ENCODE results near the gene MYRIP.

Gene MYRIP

DNA sequence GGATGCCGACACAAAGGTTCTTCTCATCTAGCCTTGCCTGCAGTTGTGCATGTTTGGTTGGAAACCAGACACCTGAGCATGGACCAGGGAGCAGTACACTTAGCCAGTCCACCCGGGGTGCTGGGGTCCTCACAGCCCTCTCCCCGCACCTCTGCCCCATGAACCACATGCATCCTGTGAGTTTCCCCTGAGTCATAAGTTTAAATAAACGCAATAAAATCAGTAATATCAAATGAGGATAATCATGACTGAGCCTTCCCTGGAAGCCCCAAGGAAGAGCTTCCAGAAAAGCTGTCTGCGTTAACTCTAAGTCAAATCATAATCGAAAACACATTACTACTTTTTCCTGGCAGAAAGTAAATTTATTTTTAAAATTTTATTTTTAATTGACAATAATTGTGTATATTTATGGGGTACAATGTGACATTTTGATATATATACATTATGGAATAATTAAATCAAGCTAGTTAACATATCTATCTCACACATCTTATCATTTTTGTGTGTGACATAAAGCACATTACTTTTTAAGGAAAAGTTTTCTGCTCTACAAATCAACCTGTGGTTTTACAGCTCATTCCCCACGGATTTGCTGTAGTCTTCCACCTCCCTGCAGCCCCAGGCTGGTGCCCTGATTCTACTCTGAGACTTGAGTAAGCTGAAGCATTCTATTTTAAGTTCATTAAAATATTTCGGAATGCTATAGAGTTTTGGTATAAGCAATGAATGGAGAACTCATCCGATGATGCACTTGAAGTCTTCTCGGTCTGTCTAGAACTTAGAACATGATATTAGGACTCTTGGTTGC lies 334.1 kb downstream of the MYRIP start:
- no peaks in the 10 kb centered on the region for H3K36me3 ChIP-seq (ENCODE audit: insufficient read depth, low read length)
- no peak overlapping the region for H3K9ac ChIP-seq (ENCODE audit: low read length)
- H3K9me3 ChIP-seq (ENCODE audit: low read length) = no peaks in the 10 kb centered on the region
- H3K4me1 ChIP-seq (ENCODE audit: insufficient read depth, low read length) = no peaks in the 10 kb centered on the region
- H3K4me3 ChIP-seq (ENCODE audit: low read depth in 1 of 2, low read length in 2 of 2) = no peak overlapping the region
- no peaks in the 10 kb centered on the region for H3K27me3 ChIP-seq (ENCODE audit: control insufficient read depth in 1 of 2, insufficient read depth in 2 of 2, low read length in 2 of 2)
- H3K27ac ChIP-seq (ENCODE audit: low read depth, low read length) = no peak overlapping the region

DNA sequence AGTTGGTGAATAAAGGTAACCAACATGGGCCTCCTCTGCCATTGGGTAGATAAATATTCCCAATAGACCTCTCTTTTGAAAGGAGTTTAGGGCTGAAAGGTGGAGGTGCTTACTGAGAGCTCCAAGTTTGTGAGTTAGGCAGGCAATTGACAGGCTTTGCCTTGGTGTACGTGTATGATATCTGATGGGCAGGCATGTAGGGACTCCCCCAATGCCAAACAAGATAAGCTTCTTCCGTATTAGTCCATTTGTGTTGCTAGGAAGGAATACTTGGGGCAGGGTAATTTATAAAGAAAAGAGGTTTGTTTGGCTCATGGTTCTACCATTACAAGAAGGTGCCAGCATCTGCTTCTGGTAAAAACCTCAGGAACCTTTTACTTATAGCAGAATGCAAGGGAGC lies 339.4 kb downstream of the MYRIP start:
- no peak overlapping the region for H3K4me3 ChIP-seq (ENCODE audit: low read depth in 1 of 2, low read length in 2 of 2)
- no peak overlapping the region for H3K27ac ChIP-seq (ENCODE audit: low read depth, low read length)
- no peak overlapping the region for H3K9ac ChIP-seq (ENCODE audit: low read length)
- H3K27me3 ChIP-seq (ENCODE audit: control insufficient read depth in 1 of 2, insufficient read depth in 2 of 2, low read length in 2 of 2) = no peaks in the 10 kb centered on the region
- H3K9me3 ChIP-seq (ENCODE audit: low read length) = peaks cover 3% of the 10 kb centered on the region
- no peaks in the 10 kb centered on the region for H3K4me1 ChIP-seq (ENCODE audit: insufficient read depth, low read length)
- H3K36me3 ChIP-seq (ENCODE audit: insufficient read depth, low read length) = no peaks in the 10 kb centered on the region

DNA sequence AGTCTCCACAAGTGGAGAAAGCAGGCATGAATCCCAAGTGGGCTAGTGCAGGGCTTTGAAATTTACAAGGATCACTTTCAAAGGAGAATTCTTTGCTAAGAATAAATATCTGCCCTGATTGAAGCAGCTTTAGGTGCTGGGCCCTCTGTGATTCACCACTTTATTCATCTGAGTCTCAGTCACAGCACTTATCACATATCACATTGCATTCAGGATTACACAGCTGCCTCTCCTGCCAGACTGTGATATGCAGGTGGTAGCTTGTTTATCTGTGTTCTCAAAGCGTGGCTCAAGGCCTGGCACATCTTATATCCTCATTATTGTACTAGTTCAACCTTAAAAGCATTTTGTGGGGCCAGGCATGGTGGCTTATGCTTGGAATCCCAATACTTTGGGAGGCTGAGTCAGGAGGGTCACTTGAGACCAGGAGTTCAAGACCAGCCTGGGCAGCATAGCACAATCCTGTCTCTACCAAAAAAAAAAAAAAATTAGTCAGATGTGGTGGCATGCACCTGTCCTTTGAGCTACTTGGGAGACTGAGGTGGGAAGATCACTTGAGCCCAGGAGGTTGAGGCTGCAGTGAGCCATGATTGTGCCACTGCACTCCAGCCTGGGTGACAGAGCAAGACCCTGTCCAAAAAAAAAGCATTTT lies 343.2 kb downstream of the MYRIP start:
- no peaks in the 10 kb centered on the region for H3K36me3 ChIP-seq (ENCODE audit: insufficient read depth, low read length)
- peaks cover 3% of the 10 kb centered on the region for H3K9me3 ChIP-seq (ENCODE audit: low read length)
- no peaks in the 10 kb centered on the region for H3K4me1 ChIP-seq (ENCODE audit: insufficient read depth, low read length)
- H3K4me3 ChIP-seq (ENCODE audit: low read depth in 1 of 2, low read length in 2 of 2) = no peak overlapping the region
- no peak overlapping the region for H3K27ac ChIP-seq (ENCODE audit: low read depth, low read length)
- no peak overlapping the region for H3K9ac ChIP-seq (ENCODE audit: low read length)
- H3K27me3 ChIP-seq (ENCODE audit: control insufficient read depth in 1 of 2, insufficient read depth in 2 of 2, low read length in 2 of 2) = no peaks in the 10 kb centered on the region

DNA sequence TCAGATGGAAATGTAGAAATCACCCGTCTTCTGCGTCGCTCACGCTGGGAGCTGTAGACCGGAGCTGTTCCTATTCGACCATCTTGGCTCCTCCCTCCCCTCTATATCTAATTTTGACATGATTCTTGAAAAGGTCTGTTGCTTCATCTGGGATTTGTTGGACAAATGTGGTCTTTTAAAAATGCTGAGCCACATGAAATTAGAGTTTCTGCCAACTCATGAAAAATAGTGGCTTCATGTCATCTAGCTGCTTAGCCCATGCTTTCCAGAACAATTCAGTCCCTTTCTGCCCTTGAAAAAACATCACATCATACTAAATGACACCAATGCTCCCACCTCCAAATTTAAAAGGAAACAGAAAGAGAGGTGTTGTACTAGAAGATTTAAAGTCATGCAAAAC lies 351.5 kb downstream of the MYRIP start:
- Histone ChIP-seq H3K27ac (ENCODE audit: low read depth, low read length) (no peak overlapping the region), H3K27me3 (ENCODE audit: control insufficient read depth in 1 of 2, insufficient read depth in 2 of 2, low read length in 2 of 2) (no peaks in the 10 kb centered on the region), H3K4me3 (ENCODE audit: low read depth in 1 of 2, low read length in 2 of 2) (no peak overlapping the region), H3K9ac (ENCODE audit: low read length) (no peak overlapping the region), H3K36me3 (ENCODE audit: insufficient read depth, low read length) (no peaks in the 10 kb centered on the region), H3K9me3 (ENCODE audit: low read length) (no peaks in the 10 kb centered on the region), H3K4me1 (ENCODE audit: insufficient read depth, low read length) (no peaks in the 10 kb centered on the region)

DNA sequence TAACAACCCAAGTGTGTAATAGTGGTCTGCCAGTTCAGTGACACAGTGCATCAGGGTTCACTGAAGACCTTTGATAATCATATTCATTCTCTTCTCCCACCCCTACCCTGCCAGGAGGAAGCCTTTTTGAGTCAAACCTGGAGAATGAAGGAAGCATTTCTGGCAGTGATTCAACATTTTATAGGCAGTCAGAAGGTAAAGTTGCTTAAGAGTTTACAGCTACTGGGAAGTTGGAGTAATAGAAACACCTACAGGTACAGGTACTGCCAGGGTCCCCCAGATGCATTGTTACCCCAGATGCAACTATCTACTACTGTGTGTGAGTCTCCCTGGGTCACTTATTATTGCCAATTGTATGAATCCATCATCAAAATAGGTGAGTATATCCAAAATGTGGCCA lies 353.2 kb downstream of the MYRIP start:
- H3K4me3 ChIP-seq (ENCODE audit: low read depth in 1 of 2, low read length in 2 of 2) = no peak overlapping the region
- no peak overlapping the region for H3K9ac ChIP-seq (ENCODE audit: low read length)
- H3K27me3 ChIP-seq (ENCODE audit: control insufficient read depth in 1 of 2, insufficient read depth in 2 of 2, low read length in 2 of 2) = no peaks in the 10 kb centered on the region
- H3K4me1 ChIP-seq (ENCODE audit: insufficient read depth, low read length) = no peaks in the 10 kb centered on the region
- no peak overlapping the region for H3K27ac ChIP-seq (ENCODE audit: low read depth, low read length)
- H3K9me3 ChIP-seq (ENCODE audit: low read length) = no peaks in the 10 kb centered on the region
- no peaks in the 10 kb centered on the region for H3K36me3 ChIP-seq (ENCODE audit: insufficient read depth, low read length)

DNA sequence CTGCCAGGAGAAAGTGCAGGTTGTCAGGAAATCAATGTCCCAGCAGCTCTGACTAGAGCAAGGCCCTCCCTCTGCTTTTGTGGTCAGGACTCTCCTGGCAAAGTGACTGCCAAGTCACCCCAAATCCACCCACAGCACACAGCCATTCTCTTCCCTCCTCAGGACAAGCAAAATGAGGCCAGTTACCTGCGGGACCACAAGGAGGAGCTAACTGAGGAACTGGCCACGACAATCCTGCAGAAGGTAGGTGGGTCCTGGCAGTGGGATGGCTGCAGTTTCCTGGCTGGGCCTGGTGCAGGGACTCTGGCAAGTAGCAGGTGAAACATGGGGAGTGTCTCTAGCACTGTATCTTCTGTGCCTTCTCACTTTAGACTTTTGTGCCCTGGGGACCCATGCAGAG lies 357.6 kb downstream of the MYRIP start:
- Histone ChIP-seq H3K9me3 (ENCODE audit: low read length) (no peaks in the 10 kb centered on the region), H3K36me3 (ENCODE audit: insufficient read depth, low read length) (no peaks in the 10 kb centered on the region), H3K27me3 (ENCODE audit: control insufficient read depth in 1 of 2, insufficient read depth in 2 of 2, low read length in 2 of 2) (no peaks in the 10 kb centered on the region), H3K4me3 (ENCODE audit: low read depth in 1 of 2, low read length in 2 of 2) (no peak overlapping the region), H3K9ac (ENCODE audit: low read length) (no peak overlapping the region), H3K4me1 (ENCODE audit: insufficient read depth, low read length) (no peaks in the 10 kb centered on the region), H3K27ac (ENCODE audit: low read depth, low read length) (no peak overlapping the region)

DNA sequence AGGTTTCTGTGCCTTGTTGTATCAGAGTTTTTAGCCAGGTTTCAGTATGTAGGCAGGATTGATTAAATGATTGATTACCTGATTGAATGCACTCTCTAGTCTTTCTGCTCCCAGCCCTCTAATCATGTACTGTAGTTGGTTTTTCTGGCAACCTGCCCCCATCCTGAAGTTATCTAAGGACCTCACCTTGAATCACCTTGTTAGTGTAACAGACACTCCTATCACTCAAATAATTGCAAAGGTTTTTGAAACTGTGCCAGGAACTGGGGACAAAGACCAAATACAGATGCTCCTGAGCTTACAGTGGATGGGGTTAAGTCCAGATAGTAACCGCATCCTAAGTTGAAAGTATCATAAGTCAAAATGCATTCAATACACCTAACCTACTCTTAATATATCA lies 358.5 kb downstream of the MYRIP start:
- Histone ChIP-seq H3K27me3 (ENCODE audit: control insufficient read depth in 1 of 2, insufficient read depth in 2 of 2, low read length in 2 of 2) (no peaks in the 10 kb centered on the region), H3K27ac (ENCODE audit: low read depth, low read length) (no peak overlapping the region), H3K9ac (ENCODE audit: low read length) (no peak overlapping the region), H3K4me3 (ENCODE audit: low read depth in 1 of 2, low read length in 2 of 2) (no peak overlapping the region), H3K4me1 (ENCODE audit: insufficient read depth, low read length) (no peaks in the 10 kb centered on the region), H3K36me3 (ENCODE audit: insufficient read depth, low read length) (no peaks in the 10 kb centered on the region), H3K9me3 (ENCODE audit: low read length) (no peaks in the 10 kb centered on the region)

DNA sequence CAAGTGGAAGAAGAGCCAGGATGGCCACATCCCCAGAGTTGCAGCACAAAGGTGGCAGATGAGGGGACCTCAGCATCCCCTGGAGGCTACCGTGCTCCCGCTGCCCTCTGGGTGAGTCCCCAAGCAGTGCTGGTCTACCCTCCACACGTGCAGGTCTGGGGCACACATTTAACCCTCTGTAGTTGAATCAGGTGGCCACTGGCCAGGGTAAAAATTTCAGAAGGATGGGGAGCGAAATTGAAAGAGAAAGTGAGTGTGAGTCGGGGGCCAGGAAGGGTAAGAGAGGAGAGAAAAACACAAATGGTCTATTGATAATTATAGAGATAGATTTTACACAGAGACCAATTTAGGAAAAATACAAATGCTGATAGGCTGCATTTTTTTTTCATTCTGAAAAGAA lies 360.6 kb downstream of the MYRIP start:
- H3K36me3 ChIP-seq (ENCODE audit: insufficient read depth, low read length) = no peaks in the 10 kb centered on the region

DNA sequence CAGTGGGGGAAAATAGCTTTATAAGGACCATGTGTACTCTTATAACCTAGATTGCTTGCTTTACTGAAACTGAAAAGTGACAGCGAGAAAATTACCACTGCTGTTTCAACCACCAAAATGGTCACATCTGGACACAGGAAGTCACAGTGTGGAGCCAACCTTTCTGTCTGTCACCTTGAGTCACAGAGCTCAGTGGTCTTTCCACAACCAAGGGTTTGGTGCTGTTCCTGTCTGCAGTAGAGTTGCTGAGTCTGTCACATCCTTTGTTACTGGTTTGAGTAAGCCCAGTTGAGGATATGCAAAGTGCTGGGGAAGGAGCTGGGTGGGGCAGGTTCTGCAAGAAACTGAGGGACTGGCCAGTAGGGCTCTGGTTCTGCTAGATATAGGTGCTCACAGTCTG lies 361.0 kb downstream of the MYRIP start:
- Histone ChIP-seq H3K9me3 (ENCODE audit: low read length) (no peaks in the 10 kb centered on the region), H3K9ac (ENCODE audit: low read length) (no peak overlapping the region), H3K27me3 (ENCODE audit: control insufficient read depth in 1 of 2, insufficient read depth in 2 of 2, low read length in 2 of 2) (no peaks in the 10 kb centered on the region), H3K4me3 (ENCODE audit: low read depth in 1 of 2, low read length in 2 of 2) (no peak overlapping the region), H3K4me1 (ENCODE audit: insufficient read depth, low read length) (no peaks in the 10 kb centered on the region), H3K36me3 (ENCODE audit: insufficient read depth, low read length) (no peaks in the 10 kb centered on the region), H3K27ac (ENCODE audit: low read depth, low read length) (no peak overlapping the region)

More for the DNA sequence above, 360.6 kb downstream of the MYRIP start:
- H3K9me3 ChIP-seq (ENCODE audit: low read length) = no peaks in the 10 kb centered on the region
- H3K27me3 ChIP-seq (ENCODE audit: control insufficient read depth in 1 of 2, insufficient read depth in 2 of 2, low read length in 2 of 2) = no peaks in the 10 kb centered on the region
- H3K4me1 ChIP-seq (ENCODE audit: insufficient read depth, low read length) = no peaks in the 10 kb centered on the region
- no peak overlapping the region for H3K4me3 ChIP-seq (ENCODE audit: low read depth in 1 of 2, low read length in 2 of 2)
- no peak overlapping the region for H3K27ac ChIP-seq (ENCODE audit: low read depth, low read length)
- H3K9ac ChIP-seq (ENCODE audit: low read length) = no peak overlapping the region

DNA sequence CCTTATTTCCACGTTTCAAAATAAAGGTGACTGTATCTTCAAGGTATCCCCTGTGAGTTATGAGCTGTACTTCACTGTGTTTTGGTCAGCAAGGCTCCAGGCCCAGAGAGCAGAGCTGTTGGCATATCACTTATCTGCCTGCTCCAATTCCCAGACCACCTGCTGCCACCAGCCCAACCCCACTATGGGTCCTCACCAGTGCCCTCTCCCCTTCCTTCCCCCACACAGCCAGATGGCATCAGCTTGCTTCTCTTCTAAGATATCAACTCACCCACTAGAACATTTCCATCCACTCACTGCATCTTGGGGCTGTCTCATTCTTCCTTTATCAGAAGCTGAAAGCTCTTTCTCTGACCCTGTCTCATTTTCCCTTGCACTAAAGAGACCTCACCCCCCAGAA lies 363.2 kb downstream of the MYRIP start:
- Histone ChIP-seq H3K4me1 (ENCODE audit: insufficient read depth, low read length) (no peaks in the 10 kb centered on the region), H3K9ac (ENCODE audit: low read length) (no peak overlapping the region), H3K4me3 (ENCODE audit: low read depth in 1 of 2, low read length in 2 of 2) (no peak overlapping the region), H3K27me3 (ENCODE audit: control insufficient read depth in 1 of 2, insufficient read depth in 2 of 2, low read length in 2 of 2) (no peaks in the 10 kb centered on the region), H3K36me3 (ENCODE audit: insufficient read depth, low read length) (no peaks in the 10 kb centered on the region), H3K27ac (ENCODE audit: low read depth, low read length) (no peak overlapping the region), H3K9me3 (ENCODE audit: low read length) (no peaks in the 10 kb centered on the region)

DNA sequence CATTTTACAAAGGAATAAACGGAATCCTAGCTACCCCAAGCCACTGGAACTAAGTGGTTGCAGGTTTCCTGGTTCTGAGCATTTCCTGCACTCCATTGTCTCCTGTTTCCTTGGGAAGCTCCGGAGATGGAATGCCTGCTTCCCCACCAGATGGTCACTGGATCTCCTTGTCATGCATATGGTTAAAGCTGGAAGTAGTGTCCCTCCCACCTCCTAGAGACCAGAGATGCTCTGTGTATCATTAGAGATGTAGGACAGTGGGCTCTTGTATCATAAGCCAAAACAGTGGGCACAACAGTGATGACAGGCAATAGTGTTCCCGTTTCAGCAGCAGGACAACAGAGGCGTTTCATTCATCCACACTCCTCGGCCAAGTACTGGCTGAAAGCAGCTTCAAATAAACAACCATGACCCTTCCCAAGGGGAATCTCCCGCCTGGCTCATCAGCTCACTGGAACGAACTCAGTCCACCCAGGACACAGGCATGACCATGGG lies 363.9 kb downstream of the MYRIP start:
- Histone ChIP-seq H3K9me3 (ENCODE audit: low read length) (no peaks in the 10 kb centered on the region), H3K27ac (ENCODE audit: low read depth, low read length) (no peak overlapping the region), H3K4me3 (ENCODE audit: low read depth in 1 of 2, low read length in 2 of 2) (no peak overlapping the region), H3K4me1 (ENCODE audit: insufficient read depth, low read length) (no peaks in the 10 kb centered on the region), H3K27me3 (ENCODE audit: control insufficient read depth in 1 of 2, insufficient read depth in 2 of 2, low read length in 2 of 2) (no peaks in the 10 kb centered on the region), H3K9ac (ENCODE audit: low read length) (no peak overlapping the region), H3K36me3 (ENCODE audit: insufficient read depth, low read length) (no peaks in the 10 kb centered on the region)

Data from muscle layer of colon (tissue), 2 donors.